A673 (cell line): ENCODE measurements around the gene VTI1B.

Experiments
- EZH2 ChIP-seq: fragments of 200-600 bp; sonication (generic); IDR thresholded peaks from 2 replicates; pipeline ENCODE4 v1.6.1; 2017; ENCODE audit warnings: borderline replicate concordance, low read depth, mild to moderate bottlenecking, mixed read lengths, antibody characterized with exemption, low read length; ENCODE audit not compliant: poor library complexity, severe bottlenecking
- TF ChIP-seq, protein P1 (sequence below): fragments of 300-800, 200-600 bp; sonication (generic); conservative IDR thresholded peaks from 2 replicates; pipeline ENCODE4 v1.5.1; 2017; ENCODE audit warnings: low read depth, mild to moderate bottlenecking, antibody characterized with exemption, low read length, moderate library complexity, mixed read lengths

DNA sequence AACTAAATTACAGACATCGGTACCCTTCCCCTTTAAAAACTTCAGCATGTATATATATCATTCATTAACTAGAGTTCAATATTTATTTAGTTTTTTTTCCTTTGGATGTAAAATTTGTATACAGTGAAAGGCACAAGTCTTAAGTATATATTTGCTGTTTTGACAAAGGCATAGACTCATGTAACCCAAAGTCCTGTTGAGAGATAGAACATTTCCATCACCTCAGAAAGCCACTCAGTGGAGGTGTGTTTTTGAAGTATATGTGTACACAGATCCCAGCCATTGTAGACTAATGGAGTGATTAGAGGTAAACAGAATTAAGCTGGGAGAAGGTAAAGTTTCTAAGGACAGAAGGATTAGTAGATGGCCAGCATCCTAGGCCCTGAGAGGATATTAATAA, 42.6 kb upstream of the VTI1B start:
- TF ChIP-seq, protein P1, sequence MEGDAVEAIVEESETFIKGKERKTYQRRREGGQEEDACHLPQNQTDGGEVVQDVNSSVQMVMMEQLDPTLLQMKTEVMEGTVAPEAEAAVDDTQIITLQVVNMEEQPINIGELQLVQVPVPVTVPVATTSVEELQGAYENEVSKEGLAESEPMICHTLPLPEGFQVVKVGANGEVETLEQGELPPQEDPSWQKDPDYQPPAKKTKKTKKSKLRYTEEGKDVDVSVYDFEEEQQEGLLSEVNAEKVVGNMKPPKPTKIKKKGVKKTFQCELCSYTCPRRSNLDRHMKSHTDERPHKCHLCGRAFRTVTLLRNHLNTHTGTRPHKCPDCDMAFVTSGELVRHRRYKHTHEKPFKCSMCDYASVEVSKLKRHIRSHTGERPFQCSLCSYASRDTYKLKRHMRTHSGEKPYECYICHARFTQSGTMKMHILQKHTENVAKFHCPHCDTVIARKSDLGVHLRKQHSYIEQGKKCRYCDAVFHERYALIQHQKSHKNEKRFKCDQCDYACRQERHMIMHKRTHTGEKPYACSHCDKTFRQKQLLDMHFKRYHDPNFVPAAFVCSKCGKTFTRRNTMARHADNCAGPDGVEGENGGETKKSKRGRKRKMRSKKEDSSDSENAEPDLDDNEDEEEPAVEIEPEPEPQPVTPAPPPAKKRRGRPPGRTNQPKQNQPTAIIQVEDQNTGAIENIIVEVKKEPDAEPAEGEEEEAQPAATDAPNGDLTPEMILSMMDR = no peak
- no peak for TF ChIP-seq EZH2
